ENCODE measurements around the gene CHTOP.

The CHTOP gene

GRCh38 chr1:153613406-153613805 is 20.5 kb upstream of the CHTOP start:
- DNase-seq: no peak

- no peak for DNase-seq
Observed at GRCh38 chr1:153614189-153614900, 19.5 kb upstream of the CHTOP start.

GRCh38 chr1:153614906-153615305 is 19.0 kb upstream of the CHTOP start:
- no peak for DNase-seq

GRCh38 chr1:153615406-153615805 is 18.5 kb upstream of the CHTOP start:
- DNase-seq: no peak

GRCh38 chr1:153616144-153616916 is 17.5 kb upstream of the CHTOP start, which contains the start of gene S100A14:
Gene S100A14, minus strand, starts transcription at chr1:153616325. Its CDS starts 467 bp downstream, at chr1:153615858.
- no peak for DNase-seq

- no peak for DNase-seq
Observed at GRCh38 chr1:153616917-153617311, 17.0 kb upstream of the CHTOP start.

- DNase-seq: peak; percentile 72
Observed at GRCh38 chr1:153617663-153618062, 16.2 kb upstream of the CHTOP start.

GRCh38 chr1:153619171-153619570 is 14.7 kb upstream of the CHTOP start:
- no peak for DNase-seq

- no peak for DNase-seq
Observed at GRCh38 chr1:153623101-153623500, 10.8 kb upstream of the CHTOP start.

GRCh38 chr1:153624965-153625611 is 8.8 kb upstream of the CHTOP start:
- no peak for DNase-seq

GRCh38 chr1:153626477-153626903 is 7.4 kb upstream of the CHTOP start:
- no peak for DNase-seq

- no peak for DNase-seq
Observed at GRCh38 chr1:153626904-153627714, 6.8 kb upstream of the CHTOP start, which contains the start of gene S100A13. Gene S100A13, minus strand, starts transcription at chr1:153627505. Its CDS starts 1,033 bp downstream, at chr1:153626472.

- no peak for DNase-seq
Observed at GRCh38 chr1:153627715-153628626, 5.9 kb upstream of the CHTOP start, which contains the start of gene S100A1. Gene S100A1, plus strand, starts transcription at chr1:153628434. Its CDS starts 2,088 bp downstream, at chr1:153630522.

GRCh38 chr1:153628638-153629342 is 5.1 kb upstream of the CHTOP start:
- no peak for DNase-seq

GRCh38 chr1:153629343-153629665 is 4.6 kb upstream of the CHTOP start:
- no peak for DNase-seq

GRCh38 chr1:153629971-153630370 is 3.9 kb upstream of the CHTOP start:
- DNase-seq: no peak

- DNase-seq: no peak
Observed at GRCh38 chr1:153630384-153630783, 3.5 kb upstream of the CHTOP start.

- DNase-seq: no peak
Observed at GRCh38 chr1:153631047-153632022, 2.5 kb upstream of the CHTOP start.

GRCh38 chr1:153633161-153633753 is 609 bp upstream of the CHTOP start:
- DNase-seq: no peak

All from activated naive CD4-positive, alpha-beta T cell treated with Interleukin-2 at 50 U/mL for 16 hours (primary cell).